HFF-Myc (cell line): Measurements from ENCODE around the gene FOLR3.
"Not testable (repeated sequence)": the region's sequence is repeated elsewhere in the genome, so short reads cannot be mapped to it uniquely, and the experiment has no call there.

Experiments
- DNase-seq: peaks from one replicate; pipeline ENCODE4 v3.0.0-alpha.2; 2011; ENCODE audit warnings: low read depth; ENCODE audit errors: extremely low read depth
- H3K4me3 ChIP-seq: replicated peaks from 2 replicates; pipeline ENCODE4 v1.5.1; 2011; ENCODE audit warnings: low read depth, mild to moderate bottlenecking, control low read depth, low read length
- TF ChIP-seq, protein P1 (sequence below): IDR thresholded peaks from 2 replicates; pipeline ENCODE4 v1.5.1; 2012; ENCODE audit warnings: mild to moderate bottlenecking, low read depth, low read length, control low read depth; ENCODE audit errors: missing control alignments

Gene FOLR3

DNA sequence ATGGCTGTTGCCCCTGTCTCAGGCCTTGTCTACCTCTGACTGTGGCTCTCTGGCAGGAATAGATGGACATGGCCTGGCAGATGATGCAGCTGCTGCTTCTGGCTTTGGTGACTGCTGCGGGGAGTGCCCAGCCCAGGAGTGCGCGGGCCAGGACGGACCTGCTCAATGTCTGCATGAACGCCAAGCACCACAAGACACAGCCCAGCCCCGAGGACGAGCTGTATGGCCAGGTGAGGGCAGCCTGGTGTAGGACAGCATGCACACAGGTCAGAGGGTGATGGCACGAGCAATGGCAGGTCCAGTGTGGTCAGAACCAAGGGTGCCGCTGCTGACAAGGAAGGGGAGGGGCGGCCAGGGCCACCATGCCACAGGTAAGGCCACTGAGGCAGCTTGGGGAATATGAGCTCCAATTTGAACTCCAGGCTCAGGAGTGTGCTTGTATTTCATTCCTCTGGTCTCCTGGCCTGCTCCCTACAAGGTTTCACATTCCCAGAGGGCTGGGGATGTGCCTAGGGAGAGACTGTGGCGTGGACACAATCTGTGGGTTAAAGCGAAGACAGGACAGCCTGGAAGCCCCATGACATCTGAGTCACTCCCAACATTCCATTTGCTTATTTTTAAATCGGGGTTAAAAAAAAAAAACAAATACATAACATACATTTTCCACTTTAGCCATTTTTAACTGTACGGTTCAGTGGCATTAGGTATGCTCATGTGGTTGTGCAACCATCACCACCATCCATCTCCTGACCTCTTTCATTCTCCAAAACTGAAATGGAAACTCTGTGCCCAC, 562 bp downstream of the FOLR3 start:
- no peak overlapping the region for H3K4me3 ChIP-seq
- TF ChIP-seq, protein P1, sequence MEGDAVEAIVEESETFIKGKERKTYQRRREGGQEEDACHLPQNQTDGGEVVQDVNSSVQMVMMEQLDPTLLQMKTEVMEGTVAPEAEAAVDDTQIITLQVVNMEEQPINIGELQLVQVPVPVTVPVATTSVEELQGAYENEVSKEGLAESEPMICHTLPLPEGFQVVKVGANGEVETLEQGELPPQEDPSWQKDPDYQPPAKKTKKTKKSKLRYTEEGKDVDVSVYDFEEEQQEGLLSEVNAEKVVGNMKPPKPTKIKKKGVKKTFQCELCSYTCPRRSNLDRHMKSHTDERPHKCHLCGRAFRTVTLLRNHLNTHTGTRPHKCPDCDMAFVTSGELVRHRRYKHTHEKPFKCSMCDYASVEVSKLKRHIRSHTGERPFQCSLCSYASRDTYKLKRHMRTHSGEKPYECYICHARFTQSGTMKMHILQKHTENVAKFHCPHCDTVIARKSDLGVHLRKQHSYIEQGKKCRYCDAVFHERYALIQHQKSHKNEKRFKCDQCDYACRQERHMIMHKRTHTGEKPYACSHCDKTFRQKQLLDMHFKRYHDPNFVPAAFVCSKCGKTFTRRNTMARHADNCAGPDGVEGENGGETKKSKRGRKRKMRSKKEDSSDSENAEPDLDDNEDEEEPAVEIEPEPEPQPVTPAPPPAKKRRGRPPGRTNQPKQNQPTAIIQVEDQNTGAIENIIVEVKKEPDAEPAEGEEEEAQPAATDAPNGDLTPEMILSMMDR = no peak
- DNase-seq = no peak

- DNase-seq = no peak
- no peak overlapping the region for H3K4me3 ChIP-seq
- TF ChIP-seq, protein P1 = no peak
Observed at GRCh38 chr11:72136684-72137262, 1.2 kb downstream of the FOLR3 start.

DNA sequence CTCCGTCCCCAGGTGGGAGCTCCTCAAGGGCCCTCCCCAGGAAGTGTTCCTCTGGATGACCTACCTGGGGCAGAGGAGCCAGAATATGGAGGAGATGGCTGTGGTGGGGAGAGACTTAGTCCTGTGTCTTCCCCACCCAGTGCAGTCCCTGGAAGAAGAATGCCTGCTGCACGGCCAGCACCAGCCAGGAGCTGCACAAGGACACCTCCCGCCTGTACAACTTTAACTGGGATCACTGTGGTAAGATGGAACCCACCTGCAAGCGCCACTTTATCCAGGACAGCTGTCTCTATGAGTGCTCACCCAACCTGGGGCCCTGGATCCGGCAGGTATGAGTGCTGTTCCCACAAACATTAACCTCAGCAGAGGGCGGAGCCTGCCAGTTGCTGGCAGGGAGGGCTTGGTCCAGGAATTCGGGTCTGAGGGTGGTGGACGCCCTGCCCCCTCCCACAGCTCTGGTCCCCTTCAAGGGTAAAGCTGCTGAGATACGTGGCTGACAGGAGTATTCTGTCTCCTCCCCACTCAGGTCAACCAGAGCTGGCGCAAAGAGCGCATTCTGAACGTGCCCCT, 3.4 kb downstream of the FOLR3 start:
- H3K4me3 ChIP-seq = no peak overlapping the region
- TF ChIP-seq, protein P1 = no peak
- DNase-seq = no peak

DNA sequence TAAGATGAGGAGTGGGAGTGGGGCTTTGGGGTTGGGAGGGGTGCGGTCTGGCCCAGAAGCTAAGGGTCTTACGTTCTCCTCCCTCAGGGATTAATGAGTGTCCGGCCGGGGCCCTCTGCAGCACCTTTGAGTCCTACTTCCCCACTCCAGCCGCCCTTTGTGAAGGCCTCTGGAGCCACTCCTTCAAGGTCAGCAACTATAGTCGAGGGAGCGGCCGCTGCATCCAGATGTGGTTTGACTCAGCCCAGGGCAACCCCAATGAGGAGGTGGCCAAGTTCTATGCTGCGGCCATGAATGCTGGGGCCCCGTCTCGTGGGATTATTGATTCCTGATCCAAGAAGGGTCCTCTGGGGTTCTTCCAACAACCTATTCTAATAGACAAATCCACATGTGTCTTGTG, 4.0 kb downstream of the FOLR3 start:
- TF ChIP-seq, protein P1 = no peak
- no peak for DNase-seq

GRCh38 chr11:72140661-72141060, 5.1 kb downstream of the FOLR3 start:
- no peak overlapping the region for H3K4me3 ChIP-seq
- TF ChIP-seq, protein P1 = no peak
- no peak for DNase-seq

More for the DNA sequence above, 4.0 kb downstream of the FOLR3 start:
- no peak overlapping the region for H3K4me3 ChIP-seq

DNA sequence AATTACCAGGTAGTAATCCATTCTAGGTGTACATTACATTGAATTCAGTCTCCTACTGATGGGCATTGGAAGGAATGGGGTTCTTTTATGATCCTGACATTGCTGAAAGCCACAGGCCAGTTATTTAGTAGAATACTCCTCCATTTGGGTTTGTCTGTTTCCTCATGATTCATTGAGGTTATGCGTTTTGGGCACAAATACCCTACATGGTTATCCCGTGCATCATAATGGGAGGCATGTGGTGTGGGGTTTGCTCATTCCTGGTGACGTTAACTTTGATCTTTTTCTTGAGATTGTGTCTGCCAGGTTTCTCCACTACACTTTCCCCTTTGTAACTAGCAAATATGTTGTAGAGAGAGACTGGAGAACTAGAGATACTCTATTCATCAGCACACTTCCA, 5.5 kb downstream of the FOLR3 start:
- DNase-seq = peak; percentile 75
- no peak overlapping the region for H3K4me3 ChIP-seq
- TF ChIP-seq, protein P1 = no peak

GRCh38 chr11:72142086-72142485, 6.6 kb downstream of the FOLR3 start:
- H3K4me3 ChIP-seq, DNase-seq: not testable (repeated sequence)

DNA sequence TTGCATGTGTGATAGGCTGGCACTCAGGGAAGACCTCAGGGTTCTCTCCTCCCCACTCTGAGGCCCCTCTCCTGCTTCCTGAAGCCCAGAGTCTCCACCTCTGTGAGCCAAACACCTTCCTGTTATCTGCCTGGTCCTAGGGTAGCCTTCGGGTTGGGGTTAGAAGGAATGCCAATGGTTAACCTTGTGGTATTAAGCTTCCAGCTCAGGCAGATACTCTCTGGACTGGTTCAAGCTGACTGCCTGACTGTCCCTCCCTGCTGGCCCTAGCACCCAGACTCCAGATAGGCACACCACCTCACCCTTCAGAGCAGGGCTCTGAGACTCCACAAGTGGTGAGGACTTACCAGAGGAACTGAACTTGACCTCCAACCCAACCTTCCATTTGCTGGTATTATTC, 7.0 kb downstream of the FOLR3 start:
- DNase-seq, H3K4me3 ChIP-seq: not testable (repeated sequence)
